Neural cell (in vitro differentiated cells): ENCODE data around the gene GDI1. TPM values are rescaled to one million over a fixed set of nuclear protein-coding genes. Genes with fewer than 3 reads are reported as not detected.

ENCODE experiments used
- H2AFZ ChIP-seq: fragments of 200-600, 300-800 bp; sonication (generic), shearing (Covaris generic); 2 replicates; pipeline ENCODE4 v1.6.0; 2014; ENCODE audit warnings: low read depth, mild to moderate bottlenecking, antibody characterized with exemption, low read length, moderate library complexity
- H3F3A ChIP-seq: fragments of 200-600 bp; shearing (Covaris generic); 2 replicates; pipeline ENCODE4 v1.6.1; 2016; ENCODE audit warnings: mild to moderate bottlenecking, moderate library complexity, mixed read lengths, antibody characterized with exemption, low read length; ENCODE audit not compliant: insufficient read depth, poor library complexity, severe bottlenecking
- H3K27ac ChIP-seq: fragments of 200-600, 300-800 bp; sonication (generic), shearing (Covaris generic); 2 replicates; pipeline ENCODE4 v1.5.1; 2014; ENCODE audit warnings: mild to moderate bottlenecking, low read length, moderate library complexity
- H3K27me3 ChIP-seq: fragments of 300-800, 200-600 bp; sonication (generic), shearing (Covaris generic); 2 replicates; pipeline ENCODE4 v1.6.0; 2014; ENCODE audit warnings: mild to moderate bottlenecking, low read depth, low read length, moderate library complexity; ENCODE audit not compliant: insufficient read depth
- H3K36me3 ChIP-seq: fragments of 300-800, 200-600 bp; sonication (generic), shearing (Covaris generic); 2 replicates; pipeline ENCODE4 v1.5.1; 2014; ENCODE audit warnings: mild to moderate bottlenecking, antibody characterized with exemption, low read length, moderate library complexity; ENCODE audit not compliant: insufficient read depth
- H3K4me2 ChIP-seq: fragments of 300-800, 200-600 bp; sonication (generic), shearing (Covaris generic); 2 replicates; pipeline ENCODE4 v1.6.0; 2014; ENCODE audit warnings: mild to moderate bottlenecking, low read length
- H3K4me3 ChIP-seq: fragments of 300-800, 200-600 bp; sonication (generic), shearing (Covaris generic); 2 replicates; pipeline ENCODE4 v1.5.1; 2014; ENCODE audit warnings: mild to moderate bottlenecking, low read length, moderate library complexity
- H3K79me2 ChIP-seq: fragments of 200-600 bp; shearing (Covaris generic); replicated peaks from 2 replicates; pipeline ENCODE4 v1.6.0; 2014; ENCODE audit warnings: mild to moderate bottlenecking, low read length, moderate library complexity; ENCODE audit not compliant: insufficient read depth
- H3K9ac ChIP-seq: fragments of 300-800, 200-600 bp; sonication (generic), shearing (Covaris generic); 2 replicates; pipeline ENCODE4 v1.6.1; 2016; ENCODE audit warnings: mild to moderate bottlenecking, low read length, mixed read lengths
- H3K9me2 ChIP-seq: fragments of 200-600 bp; shearing (Covaris generic); 2 replicates; pipeline ENCODE4 v1.6.1; 2016; ENCODE audit warnings: mild to moderate bottlenecking, low read length, mixed read lengths; ENCODE audit not compliant: insufficient read depth
- H3K9me3 ChIP-seq: fragments of 200-600, 300-800 bp; sonication (generic), shearing (Covaris generic); 2 replicates; pipeline ENCODE4 v1.6.1; 2016; ENCODE audit warnings: mild to moderate bottlenecking, mixed run types, low read length, moderate library complexity, mixed read lengths
- H4K20me1 ChIP-seq: fragments of 200-600 bp; shearing (Covaris generic); 2 replicates; pipeline ENCODE4 v1.6.1; 2016; ENCODE audit warnings: mild to moderate bottlenecking, mixed run types; ENCODE audit not compliant: insufficient read depth
- CTCF ChIP-seq: fragments of 450-650 bp; IDR thresholded peaks from 2 replicates; pipeline ENCODE4 v1.5.1; 2014; ENCODE audit warnings: antibody characterized with exemption, mild to moderate bottlenecking, moderate library complexity; ENCODE audit not compliant: poor library complexity, severe bottlenecking
- EP300 ChIP-seq: fragments of 450-650 bp; conservative IDR thresholded peaks from 2 replicates; pipeline ENCODE4 v1.6.1; 2014; ENCODE audit warnings: antibody characterized with exemption, mild to moderate bottlenecking, moderate library complexity; ENCODE audit not compliant: poor library complexity, severe bottlenecking
- EZH2 ChIP-seq: fragments of 200-600, 300-800 bp; shearing (Covaris generic), sonication (generic); IDR thresholded peaks from 2 replicates; pipeline ENCODE4 v1.6.1; 2014; ENCODE audit warnings: antibody characterized with exemption, low read length, borderline replicate concordance, mild to moderate bottlenecking; ENCODE audit not compliant: insufficient read depth, poor library complexity, severe bottlenecking
- MXI1 ChIP-seq: fragments of 450-650 bp; conservative IDR thresholded peaks from 2 replicates; pipeline ENCODE4 v1.6.1; 2014; ENCODE audit warnings: antibody characterized with exemption, mild to moderate bottlenecking; ENCODE audit not compliant: poor library complexity, severe bottlenecking
- POLR2AphosphoS5 ChIP-seq: IDR thresholded peaks from 2 replicates; pipeline ENCODE4 v1.6.1; 2012
- RAD21 ChIP-seq: fragments of 450-650 bp; conservative IDR thresholded peaks from 2 replicates; pipeline ENCODE4 v1.6.1; 2014; ENCODE audit warnings: antibody characterized with exemption, mild to moderate bottlenecking, moderate library complexity
- REST ChIP-seq: IDR thresholded peaks from 2 replicates; pipeline ENCODE4 v1.6.1; 2012; ENCODE audit warnings: borderline replicate concordance
- SMC3 ChIP-seq: fragments of 450-650 bp; conservative IDR thresholded peaks from 2 replicates; pipeline ENCODE4 v1.6.1; 2014; ENCODE audit warnings: antibody characterized with exemption, mild to moderate bottlenecking, moderate library complexity; ENCODE audit not compliant: poor library complexity
- TAF1 ChIP-seq: IDR thresholded peaks from 2 replicates; pipeline ENCODE4 v1.6.1; 2012; ENCODE audit warnings: low read depth
- polyA plus RNA-seq: library from polyadenylated mRNA; depleted of rRNA; stranded (reverse); fragments of >200 nt; gene quantifications from 2 replicates; pipeline ENCODE4 v1.2.3, GENCODE V29; 2014

GDI1 gene
- polyA plus RNA-seq, 1 donor from 2014 or later = 370 TPM

- H3F3A ChIP-seq = no peaks in the 10 kb centered on the region
- no peak overlapping the region for H3K4me3 ChIP-seq
- H3K79me2 ChIP-seq = no peaks in the 10 kb centered on the region
- H3K27me3 ChIP-seq = no peaks in the 10 kb centered on the region
- no peaks in the 10 kb centered on the region for H3K36me3 ChIP-seq
- no peaks in the 10 kb centered on the region for H4K20me1 ChIP-seq
- no peak overlapping the region for H3K9ac ChIP-seq
- no peak for TF ChIP-seq CTCF
- no peak for TF ChIP-seq MXI1
- TF ChIP-seq EZH2 = no peak
- no peak for TF ChIP-seq REST
- TF ChIP-seq EP300 = no peak
- TF ChIP-seq POLR2AphosphoS5 = no peak
- TF ChIP-seq RAD21 = no peak
- no peak for TF ChIP-seq TAF1
- TF ChIP-seq SMC3 = no peak
- H3K9me2 ChIP-seq = no peaks in the 10 kb centered on the region
- H3K27ac ChIP-seq = no peak overlapping the region
- no peaks in the 10 kb centered on the region for H3K9me3 ChIP-seq
- H2AFZ ChIP-seq = no peak overlapping the region
- no peak overlapping the region for H3K4me2 ChIP-seq
These were observed 29.1 kb downstream of the GDI1 start for GRCh38 chrX:154466036-154466435.

GRCh38 chrX:154466907-154467306 is 30.0 kb downstream of the GDI1 start:
- no peaks in the 10 kb centered on the region for H3K9me2 ChIP-seq
- H3K9ac ChIP-seq = no peak overlapping the region
- no peaks in the 10 kb centered on the region for H3K79me2 ChIP-seq
- no peak for TF ChIP-seq EP300
- no peak for TF ChIP-seq SMC3
- H3K4me2 ChIP-seq = no peak overlapping the region
- H3K27me3 ChIP-seq = no peaks in the 10 kb centered on the region
- H3K4me3 ChIP-seq = no peak overlapping the region
- H4K20me1 ChIP-seq = no peaks in the 10 kb centered on the region
- H3F3A ChIP-seq = no peaks in the 10 kb centered on the region
- no peaks in the 10 kb centered on the region for H3K36me3 ChIP-seq
- H3K9me3 ChIP-seq = no peaks in the 10 kb centered on the region
- H2AFZ ChIP-seq = no peak overlapping the region
- no peak overlapping the region for H3K27ac ChIP-seq

- Histone ChIP-seq H3F3A (no peaks in the 10 kb centered on the region), H3K27me3 (no peaks in the 10 kb centered on the region), H3K4me2 (no peak overlapping the region), H3K9me3 (no peaks in the 10 kb centered on the region), H3K36me3 (no peaks in the 10 kb centered on the region), H3K79me2 (no peaks in the 10 kb centered on the region), H4K20me1 (no peaks in the 10 kb centered on the region), H3K4me3 (no peak overlapping the region), H3K9me2 (no peaks in the 10 kb centered on the region), H2AFZ (no peak overlapping the region), H3K27ac (no peak overlapping the region), H3K9ac (no peak overlapping the region)
- TF ChIP-seq EP300 (no peak), REST (no peak)
These were observed 30.6 kb downstream of the GDI1 start for GRCh38 chrX:154467556-154467955.
